HFFc6 (cell line): ENCODE data around the gene TAB3. TPM values are rescaled to one million over a fixed set of nuclear protein-coding genes. Genes with fewer than 3 reads are reported as not detected.

Source experiments
- DNase-seq: peaks from one replicate; pipeline ENCODE4 v3.0.0-alpha.2; 2018
- H3K27ac Mint-ChIP-seq: 2 replicates; pipeline ENCODE4 v1.8.0; 2020; ENCODE audit warnings: mild to moderate bottlenecking, mixed read lengths
- H3K27me3 Mint-ChIP-seq: 2 replicates; pipeline ENCODE4 v1.8.0; 2021; ENCODE audit warnings: mild to moderate bottlenecking, moderate library complexity, mixed read lengths; ENCODE audit not compliant: insufficient read depth
- H3K36me3 Mint-ChIP-seq: 2 replicates; pipeline ENCODE4 v1.8.0; 2021; ENCODE audit warnings: low read depth, mixed read lengths
- H3K4me1 Mint-ChIP-seq: 2 replicates; pipeline ENCODE4 v1.8.0; 2020; ENCODE audit warnings: low read depth, mixed read lengths
- H3K4me3 Mint-ChIP-seq: 2 replicates; pipeline ENCODE4 v1.8.0; 2020; ENCODE audit warnings: mild to moderate bottlenecking, moderate library complexity, mixed read lengths
- H3K9me3 Mint-ChIP-seq: 2 replicates; pipeline ENCODE4 v1.8.0; 2020; ENCODE audit warnings: mild to moderate bottlenecking, mixed read lengths
- CTCF ChIP-seq: fragments of 200-600 bp; sonication (generic); IDR thresholded peaks from 2 replicates; pipeline ENCODE4 v1.5.0; 2021; ENCODE audit warnings: antibody characterized with exemption, mild to moderate bottlenecking
- long read RNA-seq: library from polyadenylated mRNA; unstranded; transcript quantifications from one replicate; pipeline ENCODE4 v2.0.0, GENCODE V29; 2019
- total RNA-seq, 6 experiments: library from RNA; stranded (reverse); fragmentation: NEBNext Ultra II Directional; extraction: Animal tissue kit (Norgen Biotek cat#: 25700); gene quantifications; 2 replicates in 1 of 6; 3 replicates in 5 of 6; pipeline ENCODE4 v1.2.3, GENCODE V29; 2021

TAB3 gene
- total RNA-seq, result 10 to 100 TPM in 4 of 6 experiments, 1 to 10 TPM in 2; 9.6 to 11.9 (median 10.6) TPM
- long read RNA-seq, partial matches to known transcripts, result 1 of 2 reads
- long read RNA-seq, other reads (novel, unspliced or antisense), result 1 of 2 reads

DNA sequence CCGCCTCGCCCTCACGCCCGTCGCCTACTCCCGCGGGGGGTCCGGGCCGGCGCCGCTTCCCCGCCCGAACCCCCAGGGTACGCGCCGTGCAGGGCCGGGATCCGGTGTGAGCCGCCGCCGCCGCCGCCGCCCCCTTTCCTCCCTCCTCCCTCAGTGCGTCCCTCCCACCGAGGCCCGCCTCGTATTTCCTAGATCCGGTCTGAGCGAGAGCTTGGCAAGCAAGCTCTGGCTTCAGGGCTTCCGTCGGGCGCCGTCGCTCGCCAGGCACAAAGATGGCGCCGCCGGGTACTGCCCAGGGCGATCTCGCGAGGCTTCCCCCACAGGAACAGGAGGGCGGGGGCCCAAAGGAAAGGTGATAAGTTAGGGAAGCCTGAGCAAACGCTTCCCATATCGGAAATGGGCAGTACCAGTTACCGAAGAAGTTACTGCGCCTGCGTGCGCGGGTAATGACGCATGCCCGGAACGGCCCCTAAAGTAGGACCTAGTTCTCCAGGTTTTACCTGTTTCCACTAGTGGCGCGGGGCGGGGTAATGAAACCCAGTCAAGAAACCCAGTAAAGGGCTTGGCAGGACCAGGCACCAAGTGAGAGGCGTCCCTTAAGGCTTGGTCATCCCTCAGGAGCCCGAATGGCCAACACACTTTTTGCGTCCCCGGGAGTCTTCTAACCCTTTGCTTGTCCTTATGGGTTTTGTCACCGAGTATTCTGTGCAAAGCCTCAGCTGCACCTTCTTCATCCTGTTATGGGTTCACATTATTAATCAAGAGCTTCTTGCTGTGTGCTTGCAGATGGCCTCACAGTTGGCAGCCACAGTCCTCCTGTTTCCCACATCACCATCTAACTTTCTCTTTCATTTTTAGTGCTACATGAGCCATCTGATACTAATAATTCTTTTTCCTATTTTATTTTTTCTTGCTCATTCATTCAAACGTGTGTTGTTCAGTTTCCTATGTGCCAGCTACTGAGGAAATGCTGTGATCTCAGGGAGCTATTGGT is at the start of gene TAB3:
TSS of gene TAB3 (minus strand) at position 108 of the 994 bp plus-strand sequence. CDS start 29,666 bp downstream, outside the sequence.
- DNase-seq, result peak; percentile 95
- no peaks in the 10 kb centered on the region for H3K9me3 Mint-ChIP-seq
- TF ChIP-seq CTCF, result no peak
- H3K27ac Mint-ChIP-seq, result peak within 1 kb of the TSS; percentile 88
- H3K27me3 Mint-ChIP-seq, result peaks cover 1% of the 10 kb centered on the region; the same call in 1 of the 2 replicates
- H3K4me3 Mint-ChIP-seq, result peak within 1 kb of the TSS; percentile 90
- H3K4me1 Mint-ChIP-seq, result peaks cover 14% of the 10 kb centered on the region
- H3K36me3 Mint-ChIP-seq, result no peaks in the 10 kb centered on the region

- H3K4me1 Mint-ChIP-seq, result no peaks in the 10 kb centered on the region
- no peak for DNase-seq
- TF ChIP-seq CTCF, result no peak
- H3K9me3 Mint-ChIP-seq, result no peaks in the 10 kb centered on the region
- no peak overlapping the region for H3K27ac Mint-ChIP-seq
- no peak overlapping the region for H3K4me3 Mint-ChIP-seq
- no peaks in the 10 kb centered on the region for H3K36me3 Mint-ChIP-seq
- peaks cover 5% of the 10 kb centered on the region for H3K27me3 Mint-ChIP-seq
Measured at GRCh38 chrX:30938295-30938694, 49.2 kb upstream of the TAB3 start.

- DNase-seq, result peak; percentile 29
- Mint-ChIP-seq H3K36me3 (no peaks in the 10 kb centered on the region), H3K4me1 (no peaks in the 10 kb centered on the region), H3K4me3 (no peak overlapping the region), H3K27ac (no peak overlapping the region), H3K27me3 (peaks cover 6% of the 10 kb centered on the region), H3K9me3 (no peaks in the 10 kb centered on the region)
- TF ChIP-seq CTCF, result peak; percentile 24; the same call in 1 of the 2 replicates
Measured at GRCh38 chrX:30935985-30936384, 46.9 kb upstream of the TAB3 start.

DNA sequence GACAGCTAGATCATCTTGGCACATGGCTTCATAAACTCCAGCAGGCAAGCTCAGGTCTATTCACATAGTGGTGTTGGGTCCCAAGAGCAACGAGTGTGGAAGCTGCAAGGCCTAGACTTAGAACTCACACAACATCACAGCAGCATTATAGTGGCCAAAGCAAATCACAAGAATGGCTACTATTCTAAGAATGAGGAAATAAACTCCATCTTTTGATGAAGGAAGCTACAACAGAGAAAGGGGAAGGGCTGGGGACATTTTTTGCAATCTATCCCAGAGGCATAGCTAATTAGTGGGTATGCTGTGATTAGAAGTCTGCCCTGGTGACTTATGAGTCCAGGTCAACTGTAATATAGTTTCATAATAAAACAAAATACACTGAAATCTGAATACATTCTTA is 42.9 kb upstream of the TAB3 start:
- Mint-ChIP-seq H3K4me1 (no peaks in the 10 kb centered on the region), H3K9me3 (no peaks in the 10 kb centered on the region), H3K27ac (no peak overlapping the region), H3K36me3 (no peaks in the 10 kb centered on the region), H3K27me3 (peaks cover 6% of the 10 kb centered on the region), H3K4me3 (no peak overlapping the region)
- no peak for TF ChIP-seq CTCF
- no peak for DNase-seq

DNA sequence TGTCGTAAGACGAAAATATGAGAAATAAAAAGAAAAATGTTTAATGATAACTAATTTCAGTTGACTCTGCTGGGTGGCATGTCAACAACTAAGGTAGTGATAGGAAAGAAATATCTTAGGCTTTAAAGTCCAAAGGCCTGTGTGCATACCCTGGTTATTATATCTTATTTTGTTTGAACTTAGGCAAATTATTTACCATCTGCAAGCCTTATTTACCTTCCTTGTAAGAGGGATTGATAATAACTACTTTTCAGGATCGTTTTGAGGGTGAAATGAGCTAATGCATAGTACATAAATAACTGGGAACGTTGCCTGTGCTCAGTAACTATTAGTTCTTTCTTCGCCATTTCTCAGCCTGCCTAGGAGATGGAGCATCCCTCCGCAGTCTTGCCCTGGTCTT is 41.6 kb upstream of the TAB3 start:
- Mint-ChIP-seq H3K27me3 (peaks cover 6% of the 10 kb centered on the region; the same call in 1 of the 2 replicates), H3K36me3 (no peaks in the 10 kb centered on the region), H3K4me3 (no peak overlapping the region), H3K4me1 (no peaks in the 10 kb centered on the region), H3K27ac (no peak overlapping the region), H3K9me3 (no peaks in the 10 kb centered on the region)
- DNase-seq, result no peak
- TF ChIP-seq CTCF, result no peak
